ENCODE results near the gene KRT79.
"Not testable (repeated sequence)": the region's sequence is repeated elsewhere in the genome, so short reads cannot be mapped to it uniquely, and the experiment has no call there.

Gene KRT79

DNA sequence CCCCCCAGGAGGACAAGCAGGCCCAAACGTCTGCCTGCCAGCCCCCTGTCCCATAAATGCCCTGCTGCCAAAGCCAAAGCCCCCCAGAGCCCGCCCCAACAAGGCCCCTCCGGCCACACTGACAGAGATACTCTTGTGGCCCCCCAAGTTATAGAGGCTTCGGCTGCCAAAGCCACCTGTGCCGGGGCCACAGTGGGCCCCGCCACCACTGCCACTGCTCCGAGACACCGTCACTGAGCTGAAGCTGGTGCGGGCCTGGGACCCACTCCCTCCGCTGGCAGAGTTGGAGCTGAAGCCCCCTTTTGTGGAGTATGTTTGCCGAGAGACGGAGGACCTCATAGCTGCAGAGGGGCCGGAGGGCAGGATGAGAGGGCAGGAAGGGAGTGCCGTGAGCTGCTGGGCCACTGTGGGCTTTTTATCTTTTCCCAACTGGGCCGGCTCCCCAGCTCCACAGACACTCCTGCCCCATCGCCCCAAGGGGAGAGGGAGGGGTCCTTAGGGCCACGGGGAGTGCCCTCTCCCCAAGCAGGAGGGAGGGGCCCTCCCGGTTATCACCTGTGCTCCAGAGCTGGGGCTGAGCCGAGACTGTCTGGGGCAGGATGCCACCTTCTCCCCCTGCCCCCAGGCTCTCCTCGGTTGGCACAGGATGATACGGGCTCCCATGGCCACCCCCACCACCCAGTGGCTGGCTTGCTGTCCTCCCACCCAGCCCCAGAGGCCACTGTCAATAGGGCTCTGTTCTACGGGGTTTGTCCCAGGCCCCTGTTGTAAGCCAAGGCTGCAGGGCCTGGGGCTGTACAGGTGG lies at the start of gene KRT79:
TSS of gene KRT79 (minus strand) at position 390 of the 805 bp plus-strand sequence. CDS start at position 339, 51 bp downstream.
- DNase-seq: no peak

GRCh38 chr12:52880499-52880898 lies 46.4 kb upstream of the KRT79 start:
- DNase-seq: not testable (repeated sequence)

- peak; percentile 61 for DNase-seq
These were observed 45.6 kb upstream of the KRT79 start for GRCh38 chr12:52879394-52880351.

- no peak for DNase-seq
These were observed 44.6 kb upstream of the KRT79 start for GRCh38 chr12:52878507-52879393.

DNA sequence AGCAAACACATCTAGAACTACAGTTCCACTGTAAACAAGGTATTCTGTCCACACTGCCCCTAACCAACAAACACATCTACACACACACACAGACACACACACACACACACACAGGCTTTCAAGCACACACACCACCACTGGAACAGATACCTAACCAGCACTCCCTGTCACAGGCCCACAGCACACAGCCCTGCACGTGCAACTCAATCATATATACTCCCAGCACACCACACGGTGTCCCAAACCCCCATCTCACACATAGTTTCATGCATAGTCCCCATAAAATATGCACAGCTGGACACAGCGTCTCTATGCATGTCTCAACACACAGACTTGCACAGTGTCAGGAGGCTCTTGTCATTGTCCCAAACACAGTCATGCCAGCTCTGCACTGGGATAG lies 43.1 kb upstream of the KRT79 start:
- no peak for DNase-seq

DNA sequence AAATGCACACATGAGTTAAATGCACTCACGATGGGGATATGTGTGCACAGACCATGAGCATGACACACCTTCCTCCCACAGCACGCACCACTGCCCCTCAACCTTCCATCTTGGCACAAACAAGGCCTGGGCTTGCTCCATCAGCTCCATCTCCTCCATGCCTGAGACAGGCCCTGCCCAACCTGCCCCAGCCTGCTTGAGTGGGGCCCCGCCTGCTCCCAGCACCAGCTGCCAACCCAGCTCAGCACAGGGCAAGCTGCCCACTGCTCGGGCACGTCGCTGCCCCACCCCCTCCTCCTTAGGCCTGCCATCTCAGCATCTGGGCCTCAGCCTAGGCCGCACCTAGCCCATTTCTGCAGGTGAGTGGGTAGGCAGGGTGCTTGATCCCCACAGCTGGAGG lies 42.3 kb upstream of the KRT79 start:
- no peak for DNase-seq

DNA sequence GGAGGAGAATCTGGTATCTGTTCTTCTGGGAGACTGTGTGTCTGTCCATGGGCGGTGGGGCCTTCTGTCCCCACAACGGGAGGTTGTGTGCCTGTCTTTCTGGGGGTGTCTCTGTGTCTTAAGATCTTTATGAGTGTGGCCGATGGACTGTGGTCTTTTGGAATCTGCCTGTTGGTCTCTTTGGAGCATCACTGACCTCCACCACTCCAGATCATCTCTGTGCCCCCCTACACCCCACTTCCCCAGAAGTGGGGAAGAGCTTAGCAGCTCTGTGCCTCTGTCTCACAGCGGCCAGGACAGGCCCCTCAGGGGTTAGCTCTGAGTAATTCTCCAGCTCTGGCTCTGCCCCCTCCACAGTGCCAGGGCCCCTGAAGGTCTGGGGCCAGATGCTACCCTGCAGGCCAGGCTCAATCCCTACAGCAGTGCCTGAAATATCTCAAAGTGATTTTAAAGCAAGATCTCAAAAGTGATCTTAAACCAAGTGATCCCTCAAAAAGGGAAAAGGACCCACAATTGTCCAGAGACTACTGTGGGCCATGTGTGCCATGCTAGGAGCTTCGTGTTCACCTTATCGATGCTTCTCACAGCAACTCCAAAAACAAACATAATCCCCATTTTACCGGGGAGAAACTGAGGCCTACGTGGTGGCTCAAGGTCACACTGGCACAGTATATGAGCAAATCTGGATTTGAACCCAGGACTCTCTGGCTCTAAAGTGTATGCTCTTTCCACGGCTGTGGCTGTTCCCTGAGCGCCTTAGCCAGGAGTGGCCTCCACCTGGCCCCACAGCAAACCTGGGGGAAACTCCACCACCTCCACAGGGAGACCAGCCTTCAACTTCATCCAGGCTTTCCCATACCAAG lies 40.7 kb upstream of the KRT79 start:
- DNase-seq: no peak

GRCh38 chr12:52873832-52874572 lies 39.9 kb upstream of the KRT79 start:
- DNase-seq: peak; percentile 37

- no peak for DNase-seq
These were observed 39.4 kb upstream of the KRT79 start for GRCh38 chr12:52873513-52873831.

DNA sequence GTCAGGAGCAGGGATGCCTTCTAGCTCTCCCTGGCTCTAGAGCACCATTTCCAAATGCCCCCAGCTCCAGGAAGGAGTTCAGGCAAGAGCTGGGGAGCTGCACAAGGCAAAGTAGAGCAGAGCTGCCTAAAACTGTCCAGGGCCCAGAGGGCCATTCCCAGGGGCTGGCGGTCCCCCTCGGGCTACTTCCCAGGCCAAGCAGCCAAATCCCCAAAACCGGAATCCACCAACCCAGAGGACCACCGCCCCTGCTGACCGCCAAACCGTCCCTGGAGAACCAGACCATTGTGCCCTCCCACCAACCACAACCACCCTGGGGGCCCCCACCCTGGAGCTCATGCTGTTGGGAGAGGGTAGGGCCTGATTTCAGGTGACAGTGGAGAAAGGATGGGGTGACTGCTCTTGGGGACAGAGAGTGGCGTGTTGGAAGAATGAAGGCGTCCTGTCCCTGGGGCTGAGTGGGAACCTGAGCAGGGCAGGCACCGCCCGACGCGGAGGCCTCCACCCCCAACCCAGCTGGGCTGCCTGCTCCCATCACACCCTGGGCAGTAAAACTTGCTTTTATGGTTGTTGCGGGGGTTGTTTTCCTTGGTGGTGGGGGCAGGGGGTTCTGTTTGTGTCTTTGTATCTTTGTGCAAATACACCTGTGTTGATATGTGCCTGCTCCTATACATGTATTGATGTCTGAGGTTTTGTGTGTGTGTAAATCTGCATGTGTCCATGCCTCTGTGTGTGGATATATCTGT lies 38.7 kb upstream of the KRT79 start:
- DNase-seq: no peak

- DNase-seq: no peak
These were observed 37.4 kb upstream of the KRT79 start for GRCh38 chr12:52871291-52872039.

DNA sequence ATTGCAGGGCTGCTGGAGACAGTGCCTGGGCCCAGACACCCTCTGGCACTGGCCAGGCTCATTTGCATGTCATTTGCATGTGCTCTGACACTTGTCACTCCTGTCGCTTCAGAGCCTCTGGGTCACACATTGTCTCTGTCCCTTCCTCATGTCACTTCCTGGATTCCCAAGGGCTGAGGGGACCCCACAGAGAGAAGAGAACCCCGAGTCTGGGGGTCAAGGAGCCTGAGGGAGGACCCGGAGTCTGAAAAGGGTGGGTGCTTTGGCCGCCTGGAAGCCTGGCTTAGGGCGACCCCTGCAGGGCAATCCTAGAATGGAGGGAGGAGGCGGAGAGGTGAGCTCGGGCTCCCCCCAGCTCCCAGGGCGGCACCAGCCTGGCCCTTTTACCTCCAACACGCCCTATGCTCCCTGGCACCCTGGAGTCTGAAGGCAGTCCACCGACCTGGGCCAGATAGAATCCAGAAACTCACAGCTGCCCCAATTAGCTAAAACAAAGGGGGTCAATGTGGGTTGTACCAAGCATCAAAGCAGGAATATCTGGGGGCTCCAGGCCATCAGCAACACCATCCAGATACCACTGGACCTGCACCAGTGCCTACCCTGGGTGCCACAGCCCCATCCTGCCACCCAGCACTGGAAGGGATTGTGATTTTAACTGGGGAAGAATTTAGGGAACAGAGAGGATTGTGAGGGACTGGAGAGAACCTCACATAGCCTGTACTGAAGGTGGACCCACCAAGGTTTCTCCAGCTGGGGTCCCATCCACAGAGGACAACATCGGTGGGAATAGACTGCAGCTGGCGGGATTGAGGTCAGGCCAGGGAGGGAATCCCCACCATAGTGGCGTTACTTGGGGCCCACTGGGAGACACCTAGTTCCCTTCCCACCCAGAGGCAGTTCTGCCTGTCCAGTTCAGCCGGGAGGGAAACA lies 36.5 kb upstream of the KRT79 start:
- peak; percentile 63 for DNase-seq

DNA sequence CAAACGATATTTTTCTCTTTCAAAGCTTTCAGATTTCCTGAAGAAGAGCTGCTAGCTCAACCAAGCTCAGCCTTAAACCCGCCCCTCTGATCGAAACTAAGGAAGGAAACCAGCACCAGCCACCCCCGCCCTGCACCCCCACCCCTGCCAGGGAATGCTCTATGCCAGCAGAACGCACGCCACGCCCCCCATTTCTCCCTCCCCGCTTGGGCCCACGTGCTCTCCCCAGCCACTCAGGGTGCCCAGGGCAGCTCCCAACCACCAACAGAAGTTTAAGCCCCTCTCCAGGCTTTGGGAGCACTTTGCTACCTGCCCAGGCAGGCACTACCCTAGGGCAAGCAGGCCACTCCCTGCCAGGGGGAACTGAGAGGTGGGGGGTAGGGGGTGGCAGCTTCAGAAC lies 33.5 kb upstream of the KRT79 start:
- DNase-seq: no peak

DNA sequence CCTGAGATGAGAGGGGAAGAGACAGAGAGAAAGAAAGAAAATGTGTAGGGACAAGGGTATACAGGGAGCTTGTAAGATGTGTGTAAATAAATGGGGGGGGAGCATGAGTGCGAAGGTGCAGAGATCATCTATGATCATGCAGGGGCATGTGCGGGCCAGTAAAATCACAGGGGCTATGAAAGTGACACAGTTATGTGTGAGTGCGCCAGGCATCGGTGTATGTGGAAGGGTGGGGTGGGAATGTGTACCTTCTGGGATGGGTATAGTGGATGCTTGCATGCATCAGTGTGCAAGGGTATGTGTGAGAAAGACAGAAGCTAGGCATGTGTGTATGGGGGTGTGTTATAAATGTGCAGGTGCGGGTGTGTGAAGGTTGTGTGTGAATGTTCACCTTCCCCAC lies 33.0 kb upstream of the KRT79 start:
- DNase-seq: no peak

DNA sequence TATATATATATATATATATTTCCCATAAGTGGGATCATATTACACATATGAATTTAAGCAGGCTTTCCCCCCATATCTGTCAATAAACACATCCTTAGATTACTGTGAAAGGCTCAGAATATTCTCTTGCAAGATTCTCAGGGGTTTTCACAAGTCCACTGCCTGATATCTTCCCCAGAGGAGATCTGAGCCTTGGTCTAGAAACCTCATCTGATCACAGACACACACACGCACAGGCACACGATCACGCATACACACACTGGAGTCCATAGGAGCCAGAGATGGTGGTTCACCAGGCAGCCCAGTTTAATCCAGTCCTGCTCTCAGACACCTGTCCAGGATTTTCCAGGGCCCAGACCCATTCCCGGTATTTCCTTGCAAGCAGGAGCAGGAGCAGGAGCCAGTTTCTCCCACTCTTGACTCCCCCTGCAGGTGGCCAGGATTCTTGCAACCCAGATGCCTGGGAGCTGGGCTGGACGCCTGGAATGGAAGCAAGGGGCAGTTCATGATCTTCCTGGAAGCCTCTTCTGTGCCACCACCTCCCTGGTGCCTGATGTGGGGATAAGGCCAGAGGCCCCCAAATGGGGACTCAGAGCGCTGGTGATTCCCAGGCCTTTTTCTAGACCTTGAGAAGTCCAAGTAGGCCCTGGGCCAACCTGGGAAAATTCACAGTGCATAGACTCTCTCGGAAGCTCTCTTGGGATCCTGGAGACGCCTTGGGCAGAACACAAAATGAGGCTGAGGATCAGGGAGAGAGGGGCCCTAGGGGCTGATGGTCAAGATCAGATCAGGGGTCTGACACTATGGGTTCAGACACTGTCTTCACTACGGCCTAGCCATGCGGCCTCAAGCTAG lies 31.2 kb upstream of the KRT79 start:
- no peak for DNase-seq

DNA sequence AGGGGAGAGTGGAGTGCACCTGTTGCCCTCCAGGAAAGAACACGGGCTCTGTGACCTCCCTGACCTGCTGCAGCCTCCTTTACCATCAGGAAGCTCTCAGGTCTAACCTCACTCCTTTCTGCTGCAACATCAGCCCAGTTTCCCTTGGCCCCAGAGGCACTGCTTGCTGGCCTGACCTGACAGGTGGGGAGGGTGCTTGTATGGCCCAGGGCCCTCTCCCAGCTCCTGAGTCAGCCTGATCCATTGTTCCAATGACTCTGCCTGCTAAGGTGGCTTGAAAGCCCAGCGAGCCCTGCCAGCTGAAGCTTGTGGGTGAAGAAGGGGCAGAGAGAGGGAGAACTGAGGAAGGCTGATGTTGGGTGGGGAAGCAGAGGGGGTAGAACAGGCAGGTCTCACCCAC lies 27.9 kb upstream of the KRT79 start:
- no peak for DNase-seq

DNA sequence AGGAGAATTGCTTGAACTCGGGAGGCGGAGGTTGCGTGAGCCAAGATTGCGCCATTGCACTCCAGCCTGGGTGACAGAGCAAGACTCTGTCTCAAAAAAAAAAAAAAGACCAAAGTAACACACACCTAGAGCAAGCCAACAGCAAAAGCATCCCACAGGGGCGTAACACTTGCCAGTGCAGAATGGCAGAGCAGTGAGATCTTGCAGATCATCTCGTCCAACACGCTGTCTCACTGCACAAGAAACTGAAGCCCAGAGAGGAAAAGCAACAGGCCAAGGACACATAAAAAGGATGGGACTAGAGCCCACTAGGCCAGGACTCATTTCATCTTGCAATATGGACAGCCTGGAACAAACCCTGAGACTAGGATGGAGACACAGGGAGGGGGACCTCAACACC lies 27.4 kb upstream of the KRT79 start:
- no peak for DNase-seq

All from activated CD4-positive, alpha-beta T cell treated with anti-CD3 and anti-CD28 coated beads for 1 hour (primary cell).